GM19240 (cell line): ENCODE measurements around the gene FGF14.
"Not testable (repeated sequence)": the region's sequence is repeated elsewhere in the genome, so short reads cannot be mapped to it uniquely, and the experiment has no call there.

Source experiments
- DNase-seq: peaks from one replicate; pipeline ENCODE4 v3.0.0; 2011; ENCODE audit warnings: low spot score; ENCODE audit not compliant: insufficient read length

Gene FGF14

DNA sequence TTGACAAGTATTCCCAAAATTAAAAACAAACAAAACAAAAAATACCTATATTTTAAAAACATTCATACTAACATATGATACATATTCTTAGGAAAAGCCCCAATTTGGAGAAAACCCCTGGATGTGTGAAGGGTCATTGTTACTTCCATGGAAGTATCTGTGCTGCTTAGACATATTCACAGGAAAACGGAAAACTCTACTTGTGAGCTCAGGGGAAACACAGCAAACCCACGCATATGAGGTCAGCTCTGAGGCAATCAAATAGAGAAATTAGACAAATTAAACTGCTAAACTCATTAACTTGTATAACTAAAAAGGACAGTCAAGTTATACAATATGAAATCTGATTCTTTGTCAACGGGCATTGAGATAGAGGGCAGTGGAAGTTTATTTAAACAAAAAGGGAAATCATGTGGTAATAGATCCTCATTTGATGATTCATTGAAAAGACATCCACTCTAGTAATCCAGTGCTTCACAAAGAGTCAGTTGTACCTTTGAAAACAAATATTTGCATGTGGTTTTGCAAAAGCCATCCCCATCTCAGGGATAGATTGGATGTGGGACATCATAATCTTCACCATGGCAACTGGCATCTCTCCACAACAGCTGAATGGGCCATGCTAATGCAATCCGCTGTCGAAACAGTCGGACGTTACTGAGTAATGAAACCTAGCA lies 526.0 kb downstream of the FGF14 start:
- DNase-seq: no peak

DNA sequence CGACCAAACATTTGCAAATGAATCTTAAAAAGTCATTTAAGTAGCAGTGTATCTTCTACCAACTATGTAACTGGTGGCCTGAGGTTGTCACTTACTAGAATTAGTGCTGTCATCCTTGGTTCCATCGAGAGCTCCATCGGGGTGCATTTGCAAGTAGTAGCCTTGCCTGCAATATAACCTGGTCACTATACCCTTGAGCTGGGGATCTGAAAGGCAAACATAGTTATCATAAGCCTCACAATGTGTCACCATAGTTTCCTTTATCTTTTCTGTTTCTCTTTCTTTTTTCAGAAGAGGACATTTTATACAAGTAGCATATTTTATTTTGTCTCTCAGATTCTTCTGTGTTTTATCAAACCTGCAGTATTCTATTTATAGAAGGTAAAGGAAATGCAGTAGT lies 526.8 kb downstream of the FGF14 start:
- no peak for DNase-seq

DNA sequence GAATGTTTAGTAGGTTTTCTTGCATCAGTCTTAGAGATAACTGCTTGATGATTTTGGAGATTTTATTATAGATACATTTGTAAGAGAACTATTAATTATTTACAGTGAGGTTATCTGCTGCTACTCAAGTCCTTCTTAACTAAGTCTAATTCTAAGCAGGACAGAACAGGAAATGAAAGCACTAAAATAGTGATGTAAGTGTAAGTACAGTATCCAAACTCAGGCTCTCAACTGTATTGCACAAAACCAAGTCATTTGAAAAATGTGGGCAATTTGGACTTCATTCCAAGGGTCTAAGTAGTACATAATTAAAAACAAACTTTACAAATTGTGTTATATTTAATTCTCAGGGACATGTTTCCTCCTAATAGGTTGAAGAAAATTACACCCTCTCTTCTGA lies 532.3 kb downstream of the FGF14 start:
- no peak for DNase-seq

DNA sequence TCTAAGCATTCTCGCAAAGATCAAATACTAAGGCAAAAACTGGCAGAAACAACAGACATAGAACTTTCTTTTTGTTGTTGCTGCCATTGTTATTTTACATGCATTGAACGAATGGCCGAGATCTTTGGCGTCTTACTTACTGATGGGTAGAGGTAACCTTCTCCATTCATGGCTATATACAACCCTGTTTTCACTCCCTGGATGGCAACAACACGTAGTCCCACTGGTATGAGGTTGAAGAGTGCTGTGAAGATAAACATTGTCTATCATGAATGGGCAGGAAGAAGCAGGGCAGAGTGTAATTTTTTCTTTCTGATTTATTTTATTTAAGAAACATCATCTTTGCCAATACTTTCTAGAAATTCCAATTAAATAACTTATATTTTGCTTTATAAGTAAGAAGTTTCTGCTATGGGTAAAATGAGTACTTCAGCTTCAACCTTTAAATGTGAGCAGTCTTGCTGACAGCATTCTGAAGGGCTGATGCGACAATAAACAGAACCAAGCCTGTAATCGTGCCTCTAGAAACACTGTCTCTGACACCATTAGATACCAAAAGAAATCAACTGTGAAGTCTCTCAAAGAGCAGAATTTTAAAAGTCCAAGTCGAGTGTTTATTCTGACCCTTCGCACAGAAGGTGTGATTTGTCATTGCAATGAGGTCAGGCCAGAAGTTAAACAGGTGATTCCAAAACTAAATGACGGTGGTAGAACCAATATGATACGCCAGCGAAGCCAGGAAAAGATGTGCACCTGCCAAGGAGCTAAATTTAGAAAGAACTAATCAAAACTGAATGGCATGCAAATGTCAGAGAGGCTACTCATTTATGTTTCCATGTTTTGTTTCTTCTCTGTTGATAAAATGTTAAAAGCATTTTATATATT lies 533.0 kb downstream of the FGF14 start:
- DNase-seq: no peak

DNA sequence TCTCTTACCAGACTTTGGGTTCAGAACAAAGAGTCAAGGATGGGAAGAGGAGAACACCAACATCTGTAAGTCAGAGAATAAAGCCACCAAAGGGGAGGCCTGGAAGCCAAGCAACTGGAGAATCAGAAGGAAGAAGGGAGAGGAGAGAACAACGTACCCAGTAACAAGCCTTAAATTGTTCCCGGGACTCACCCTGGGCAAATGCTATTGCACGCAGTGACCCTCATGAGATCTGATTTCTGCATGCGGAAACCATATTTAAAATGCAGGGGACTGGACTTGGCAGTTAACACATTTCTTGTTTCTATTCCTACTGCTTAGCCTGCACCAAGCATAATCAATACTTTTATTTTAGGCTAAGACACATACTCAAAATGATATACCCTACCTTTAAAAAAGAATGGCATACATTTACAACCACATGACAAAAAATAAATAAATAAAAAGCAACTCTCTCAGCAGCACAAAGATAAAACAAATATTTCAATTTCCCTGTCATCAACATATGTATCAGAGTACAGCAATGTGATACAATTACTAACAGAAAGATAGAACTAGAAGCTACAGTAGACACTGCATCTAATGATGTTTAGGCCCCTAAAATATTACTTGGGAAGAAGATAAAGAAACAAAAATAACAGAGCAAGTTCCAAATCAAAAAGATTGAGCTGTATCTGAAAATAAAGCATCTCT lies 534.8 kb downstream of the FGF14 start:
- DNase-seq: no peak

DNA sequence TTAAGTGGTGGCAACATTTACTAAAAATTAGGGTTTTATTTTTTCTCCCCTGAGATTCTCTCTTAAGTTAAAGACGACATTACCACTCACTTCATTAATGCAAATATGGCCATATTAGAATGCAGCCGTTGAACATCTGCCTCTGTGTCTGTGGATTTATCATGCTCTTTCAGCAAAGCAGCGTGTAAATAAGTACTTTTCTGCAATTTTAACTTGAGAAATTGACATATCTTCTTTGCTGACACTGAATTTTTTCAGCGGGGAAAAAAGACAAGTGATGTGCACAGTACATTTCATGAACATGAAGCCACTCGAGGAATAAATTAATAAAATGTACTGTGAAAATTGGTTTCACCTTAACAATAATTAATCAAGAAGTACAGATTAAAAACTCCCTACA lies 543.0 kb downstream of the FGF14 start:
- DNase-seq: no peak

DNA sequence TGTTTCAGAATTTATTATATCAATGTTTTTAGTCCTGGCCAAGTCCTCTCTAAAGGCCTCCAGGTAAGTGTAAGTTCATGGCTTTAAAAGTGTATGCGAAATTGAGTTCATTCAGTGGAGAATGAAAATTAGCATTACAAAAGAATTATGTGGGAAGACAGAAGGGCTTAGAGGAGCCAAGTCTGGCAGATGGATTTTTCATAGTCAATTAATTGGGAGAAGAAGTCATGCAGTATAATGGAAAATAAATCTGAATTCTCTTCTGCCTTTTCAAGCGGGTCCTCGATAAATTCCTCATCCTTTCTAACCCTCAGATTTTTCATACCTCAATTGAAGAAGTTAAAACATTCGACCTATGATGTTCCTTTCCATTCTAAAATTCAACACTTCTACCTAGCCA lies 555.1 kb downstream of the FGF14 start:
- no peak for DNase-seq

DNA sequence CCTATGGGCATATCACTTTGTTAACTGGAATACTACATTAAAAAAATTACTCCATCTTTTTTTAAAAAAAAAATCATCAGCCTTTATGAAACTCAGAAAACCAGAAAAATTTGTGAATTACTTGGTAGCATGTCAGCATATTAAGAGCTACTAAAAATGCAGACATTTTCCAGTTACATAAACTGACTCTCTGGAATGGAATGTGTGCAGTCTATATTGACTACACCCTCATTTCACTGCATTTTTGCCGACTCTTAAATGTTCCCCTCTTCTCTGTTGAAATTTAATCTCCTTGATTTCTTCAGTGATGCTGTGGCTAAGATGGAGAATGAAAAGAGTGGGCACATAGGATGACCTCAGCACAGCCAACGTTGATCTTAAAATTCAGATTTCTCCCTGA lies 555.6 kb downstream of the FGF14 start:
- DNase-seq: no peak

DNA sequence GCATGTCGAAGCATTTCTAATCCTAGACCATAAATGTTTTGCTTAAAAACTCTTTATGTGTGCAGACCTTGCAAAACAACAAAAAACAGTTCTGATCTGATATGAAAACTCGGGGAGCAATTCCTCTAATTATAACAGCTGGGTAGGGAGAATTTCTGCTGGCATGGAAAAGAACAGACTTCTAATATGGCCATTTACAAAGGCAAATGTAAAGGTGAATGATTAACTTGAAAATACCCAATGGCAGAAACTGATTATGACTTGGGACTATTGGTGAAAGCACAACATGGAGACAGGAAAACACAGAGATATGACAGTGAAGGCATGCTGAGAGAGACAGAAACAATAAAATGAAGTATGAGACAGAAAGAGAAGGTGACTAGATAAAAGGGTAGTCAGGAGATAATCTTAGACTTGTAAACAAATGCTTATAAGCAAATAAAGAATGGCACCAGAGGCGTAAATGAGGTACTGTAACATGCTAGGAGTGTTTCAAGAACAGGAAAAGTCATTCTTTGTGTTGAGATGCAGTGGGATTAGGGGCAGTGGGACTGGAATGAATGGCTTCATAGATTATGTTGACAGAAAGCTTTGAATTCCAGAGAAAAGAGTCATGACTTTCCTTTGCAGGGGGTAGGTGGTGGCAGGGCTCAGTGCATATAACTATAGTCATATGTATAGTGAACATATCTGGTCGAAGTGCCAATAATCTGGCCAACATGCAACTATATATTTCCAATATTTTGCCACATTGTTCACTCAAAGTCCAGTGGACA lies 556.4 kb downstream of the FGF14 start:
- DNase-seq: no peak

DNA sequence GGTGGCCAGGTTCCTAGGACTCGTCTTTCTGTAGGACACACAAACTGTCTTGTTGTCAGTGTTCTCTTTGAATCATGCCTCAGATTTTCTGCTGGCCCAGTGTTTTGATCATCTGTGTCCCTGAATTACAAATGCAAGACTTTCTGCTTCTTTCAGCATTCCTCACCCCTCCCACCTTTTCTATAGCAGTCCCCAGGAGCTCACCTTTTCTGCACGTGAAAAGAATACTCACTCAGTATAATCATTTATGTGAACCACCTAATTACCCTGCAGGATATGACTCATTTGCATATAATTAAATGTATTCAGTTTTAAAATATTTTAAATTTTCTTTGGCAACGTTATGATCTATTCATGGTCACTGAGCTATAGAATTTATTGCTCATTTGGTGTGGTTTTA lies 560.1 kb downstream of the FGF14 start:
- DNase-seq: no peak

DNA sequence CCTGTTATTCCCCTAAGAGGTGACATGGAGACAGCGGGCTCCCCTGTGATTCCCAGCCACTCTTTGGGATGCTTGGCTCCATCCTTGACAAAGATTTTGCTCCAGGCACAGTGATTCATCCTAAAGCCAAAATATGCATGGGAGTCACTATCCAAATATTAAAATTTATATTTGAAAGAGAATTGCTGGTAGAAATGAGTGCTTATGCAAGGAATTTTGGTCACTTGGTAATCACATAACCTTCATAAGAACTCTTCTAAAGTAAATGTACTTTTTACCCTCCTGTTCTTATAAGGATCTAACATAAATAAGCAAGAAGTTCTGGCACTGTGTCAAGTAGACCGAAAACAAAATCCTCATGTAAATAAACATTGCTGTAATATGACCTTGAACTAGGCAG lies 563.5 kb downstream of the FGF14 start:
- DNase-seq: no peak

DNA sequence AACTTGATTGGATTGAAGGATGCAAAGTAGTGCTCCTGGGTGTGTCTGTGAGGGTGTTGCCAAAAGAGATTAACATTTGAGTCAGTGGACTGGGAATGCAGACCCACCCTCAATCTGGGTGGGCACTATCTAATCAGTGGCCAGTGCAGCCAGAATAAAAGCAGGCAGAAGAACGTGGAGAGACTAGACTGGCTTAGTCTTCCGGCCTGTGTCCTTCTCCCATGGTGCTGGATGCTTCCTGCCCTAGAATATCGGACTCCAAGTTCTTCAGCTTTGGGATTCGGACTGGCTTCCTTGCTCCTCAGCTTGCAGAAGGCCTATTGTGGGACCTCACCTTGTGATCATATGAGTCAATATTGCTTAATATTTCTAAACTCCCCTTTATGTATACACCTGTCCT lies 564.1 kb downstream of the FGF14 start:
- not testable (repeated sequence) for DNase-seq

DNA sequence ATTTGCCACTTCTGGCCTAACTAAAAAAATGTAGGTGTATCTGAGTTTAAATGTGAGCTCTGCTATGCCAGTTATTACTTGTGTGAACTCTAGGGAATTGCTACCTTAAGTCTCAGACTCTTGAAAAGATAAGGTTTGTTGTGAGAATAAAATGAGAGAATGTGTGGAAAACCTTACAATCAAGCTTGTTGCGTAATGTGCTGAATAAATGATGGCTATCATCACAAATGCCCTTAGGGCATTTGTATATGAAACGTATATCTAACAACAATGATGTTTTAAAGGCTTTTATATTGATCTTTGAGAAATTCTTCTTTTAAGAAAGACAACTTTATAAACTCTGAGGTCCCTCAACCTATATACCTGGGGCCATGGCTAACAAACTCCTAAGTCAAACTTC lies 564.6 kb downstream of the FGF14 start:
- no peak for DNase-seq

DNA sequence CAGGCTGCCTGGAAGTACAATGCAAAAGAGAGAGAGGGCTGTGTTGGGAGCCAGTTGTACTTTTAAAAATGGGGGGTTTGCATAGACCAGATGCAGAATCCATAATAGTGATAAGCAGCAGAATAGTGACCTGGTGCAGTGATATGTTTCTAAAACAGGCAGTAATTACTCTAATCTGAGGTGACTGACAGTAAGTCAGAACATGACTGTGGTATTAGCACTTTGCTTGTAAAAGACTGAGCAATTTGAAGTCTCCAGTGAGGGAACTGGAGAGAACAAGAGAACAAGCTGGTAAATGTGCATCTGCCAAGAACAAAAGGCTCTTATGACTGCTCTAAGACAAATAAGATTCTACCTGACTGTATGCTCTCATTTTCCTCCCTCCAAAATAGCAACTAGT lies 565.9 kb downstream of the FGF14 start:
- no peak for DNase-seq

DNA sequence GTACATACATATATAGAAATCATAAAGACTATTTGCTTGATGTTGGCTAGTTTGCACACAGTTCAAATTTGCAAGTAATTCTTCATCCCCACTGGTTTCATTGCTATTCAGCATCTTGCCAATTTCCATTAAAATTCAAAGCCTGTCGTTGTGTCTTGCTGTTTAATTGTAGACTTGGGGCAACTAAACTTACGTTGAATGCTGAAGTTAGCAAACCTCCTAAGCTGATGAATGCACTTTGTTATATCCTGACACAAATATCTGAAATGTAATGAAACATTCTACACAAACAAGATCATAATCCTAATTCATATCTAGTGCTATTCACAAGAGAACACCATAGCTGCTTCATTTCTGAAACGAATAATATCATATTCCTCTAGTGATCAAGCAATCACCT lies 568.2 kb downstream of the FGF14 start:
- DNase-seq: no peak

DNA sequence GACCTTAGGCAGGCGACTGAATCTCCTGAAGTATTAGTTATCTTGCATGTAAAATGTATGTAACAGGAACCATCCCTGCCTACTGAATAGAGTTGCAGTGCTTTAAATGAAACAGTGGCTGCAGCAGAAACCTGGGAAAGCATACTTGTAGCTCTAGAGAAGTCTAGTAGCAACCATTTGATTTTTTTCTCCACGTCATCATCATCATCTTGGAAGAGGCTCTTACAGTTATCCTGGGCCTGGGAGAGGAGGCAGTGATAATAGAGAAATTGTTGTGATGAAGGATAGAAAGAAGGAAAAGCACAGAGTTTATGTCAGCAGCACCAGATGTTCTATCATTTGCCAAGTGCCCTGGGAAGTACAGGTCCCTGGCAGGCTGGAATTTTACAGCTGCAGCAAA lies 571.8 kb downstream of the FGF14 start:
- no peak for DNase-seq

DNA sequence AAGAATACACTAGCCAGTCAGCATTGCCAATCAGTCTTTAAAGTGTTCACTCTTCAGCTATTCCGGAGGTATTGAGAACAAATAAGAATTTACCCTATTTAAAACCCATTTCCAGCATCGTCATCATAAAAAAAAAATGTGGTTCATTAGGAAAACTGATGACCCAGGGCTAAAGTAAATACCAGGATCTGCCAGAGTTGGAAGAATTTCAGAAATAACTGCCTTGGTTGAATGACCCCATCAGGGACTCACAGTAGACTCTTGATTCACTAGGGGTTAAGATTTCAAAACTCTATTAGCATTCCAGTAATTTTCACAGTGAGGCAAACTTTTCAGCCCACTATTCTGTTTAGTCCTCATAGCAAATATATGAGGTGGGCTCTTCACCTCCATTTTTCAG lies 572.4 kb downstream of the FGF14 start:
- DNase-seq: no peak

DNA sequence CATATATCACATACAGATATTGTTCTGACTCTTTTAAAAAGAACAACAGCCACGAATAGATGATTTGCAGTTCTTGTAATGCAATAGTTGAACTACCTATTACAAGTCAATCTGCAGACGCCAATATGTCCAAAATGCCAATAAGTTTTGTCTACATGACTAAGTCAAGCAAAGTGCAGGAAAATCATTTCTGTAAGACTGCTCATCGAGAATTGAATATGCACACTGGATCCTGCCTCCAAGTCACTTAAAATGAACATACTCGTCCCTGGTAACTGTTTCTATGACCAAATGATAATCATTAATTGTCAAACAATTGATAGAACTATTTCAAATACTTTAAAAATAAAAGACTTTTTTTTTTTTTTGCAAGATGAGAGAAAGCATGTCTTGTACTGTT lies 573.7 kb downstream of the FGF14 start:
- no peak for DNase-seq

DNA sequence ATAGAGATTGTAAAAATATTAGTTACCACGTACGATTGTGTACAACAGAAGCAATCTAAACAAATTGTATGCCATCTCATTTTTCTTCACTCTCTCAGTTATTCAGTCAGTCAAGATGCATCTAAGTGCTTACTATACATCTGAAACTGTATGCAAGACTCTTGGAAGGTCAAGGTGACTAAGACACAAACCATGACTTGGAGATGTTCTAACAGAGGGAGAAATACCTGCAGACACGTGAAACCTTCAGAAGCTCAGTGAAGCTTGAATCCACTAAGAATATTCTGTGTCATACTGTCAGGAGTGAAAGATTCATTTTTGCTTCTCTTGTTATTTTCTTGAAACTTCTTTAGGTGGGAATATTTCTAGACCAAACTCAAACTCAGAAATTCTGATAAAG lies 584.0 kb downstream of the FGF14 start:
- no peak for DNase-seq

DNA sequence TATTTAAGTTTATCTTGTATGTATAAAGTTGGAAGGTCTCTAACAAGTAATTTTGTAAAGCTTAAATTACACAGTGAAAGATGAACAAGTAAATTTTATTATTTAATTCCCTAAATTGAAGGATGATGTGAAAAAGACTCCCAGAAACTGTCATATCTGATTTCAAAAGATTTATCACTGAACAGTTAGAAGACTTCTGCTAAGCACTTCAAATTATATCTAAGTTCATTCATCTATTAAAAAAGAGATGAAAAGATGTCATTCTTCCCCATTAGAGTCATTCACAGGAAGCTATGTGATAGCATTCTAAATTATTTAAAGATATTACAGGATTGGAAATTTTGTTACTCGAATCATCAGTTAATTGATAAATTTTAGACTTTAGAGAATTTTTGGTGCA lies 590.0 kb downstream of the FGF14 start:
- DNase-seq: no peak

DNA sequence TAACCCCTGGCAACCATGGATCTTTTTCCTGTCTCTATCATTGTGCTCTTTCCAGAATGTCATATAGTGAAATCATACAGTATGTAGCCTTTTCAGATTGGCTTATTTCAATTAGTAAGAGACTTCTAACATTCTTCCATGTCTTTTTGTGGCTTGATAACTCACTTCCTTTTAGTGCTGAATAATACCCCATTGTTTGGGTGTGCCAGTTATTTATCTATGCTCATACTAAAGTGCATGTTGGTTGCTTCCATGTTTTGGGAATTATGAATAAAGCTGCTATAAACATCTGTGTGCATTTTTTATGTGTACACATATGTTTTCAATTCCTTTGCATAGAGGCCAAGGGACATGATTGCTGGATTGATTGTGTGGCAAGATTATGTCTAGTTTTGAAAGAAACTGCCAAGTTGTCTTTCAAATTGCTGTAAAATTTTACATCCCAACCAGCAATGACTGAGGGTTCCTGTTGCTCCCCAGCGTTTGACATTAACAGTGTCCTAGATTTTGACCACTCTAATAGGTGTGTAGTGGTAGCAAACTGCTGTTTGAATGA lies 590.5 kb downstream of the FGF14 start:
- DNase-seq: no peak
